GM12875 (cell line): ENCODE data around the gene PDRG1.

ENCODE experiments used
- H3K4me3 ChIP-seq: one replicate; pipeline ENCODE4 v1.5.1; 2011; ENCODE audit warnings: low read depth, low read length, control low read depth
- TF ChIP-seq, protein P1 (sequence below): IDR thresholded peaks from 2 replicates; pipeline ENCODE4 v1.5.1; 2011; ENCODE audit warnings: low read depth, mild to moderate bottlenecking, control low read depth, inconsistent platforms, low read length, moderate library complexity, borderline replicate concordance; ENCODE audit not compliant: insufficient read depth

PDRG1 gene

GRCh38 chr20:31989030-31989645 lies 37.3 kb upstream of the PDRG1 start:
- TF ChIP-seq, protein P1, sequence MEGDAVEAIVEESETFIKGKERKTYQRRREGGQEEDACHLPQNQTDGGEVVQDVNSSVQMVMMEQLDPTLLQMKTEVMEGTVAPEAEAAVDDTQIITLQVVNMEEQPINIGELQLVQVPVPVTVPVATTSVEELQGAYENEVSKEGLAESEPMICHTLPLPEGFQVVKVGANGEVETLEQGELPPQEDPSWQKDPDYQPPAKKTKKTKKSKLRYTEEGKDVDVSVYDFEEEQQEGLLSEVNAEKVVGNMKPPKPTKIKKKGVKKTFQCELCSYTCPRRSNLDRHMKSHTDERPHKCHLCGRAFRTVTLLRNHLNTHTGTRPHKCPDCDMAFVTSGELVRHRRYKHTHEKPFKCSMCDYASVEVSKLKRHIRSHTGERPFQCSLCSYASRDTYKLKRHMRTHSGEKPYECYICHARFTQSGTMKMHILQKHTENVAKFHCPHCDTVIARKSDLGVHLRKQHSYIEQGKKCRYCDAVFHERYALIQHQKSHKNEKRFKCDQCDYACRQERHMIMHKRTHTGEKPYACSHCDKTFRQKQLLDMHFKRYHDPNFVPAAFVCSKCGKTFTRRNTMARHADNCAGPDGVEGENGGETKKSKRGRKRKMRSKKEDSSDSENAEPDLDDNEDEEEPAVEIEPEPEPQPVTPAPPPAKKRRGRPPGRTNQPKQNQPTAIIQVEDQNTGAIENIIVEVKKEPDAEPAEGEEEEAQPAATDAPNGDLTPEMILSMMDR, result no peak
- no peak overlapping the region for H3K4me3 ChIP-seq

GRCh38 chr20:31988430-31989015 lies 36.7 kb upstream of the PDRG1 start:
- TF ChIP-seq, protein P1, result no peak

DNA sequence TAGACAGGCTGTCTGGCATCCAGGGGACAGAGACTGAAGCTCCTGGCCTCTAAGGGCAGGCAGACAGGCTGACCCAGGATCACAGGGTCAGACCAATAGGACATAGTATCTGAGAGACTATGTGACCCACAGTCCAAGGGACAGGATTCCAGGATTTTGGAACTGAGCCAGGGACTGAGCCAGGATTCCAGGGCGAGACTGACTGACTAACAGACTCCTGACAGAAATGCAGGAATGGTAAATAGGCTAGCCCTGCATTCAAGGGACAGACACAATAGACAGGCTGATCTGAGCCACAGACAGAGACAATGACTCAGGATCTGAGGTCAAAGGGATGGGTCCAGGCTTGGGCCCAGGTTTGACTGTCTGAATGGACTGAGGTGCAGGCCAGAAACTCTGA lies 35.9 kb upstream of the PDRG1 start:
- no peak overlapping the region for H3K4me3 ChIP-seq
- TF ChIP-seq, protein P1, result no peak

More at GRCh38 chr20:31988430-31989015, 36.7 kb upstream of the PDRG1 start:
- H3K4me3 ChIP-seq, result no peak overlapping the region

DNA sequence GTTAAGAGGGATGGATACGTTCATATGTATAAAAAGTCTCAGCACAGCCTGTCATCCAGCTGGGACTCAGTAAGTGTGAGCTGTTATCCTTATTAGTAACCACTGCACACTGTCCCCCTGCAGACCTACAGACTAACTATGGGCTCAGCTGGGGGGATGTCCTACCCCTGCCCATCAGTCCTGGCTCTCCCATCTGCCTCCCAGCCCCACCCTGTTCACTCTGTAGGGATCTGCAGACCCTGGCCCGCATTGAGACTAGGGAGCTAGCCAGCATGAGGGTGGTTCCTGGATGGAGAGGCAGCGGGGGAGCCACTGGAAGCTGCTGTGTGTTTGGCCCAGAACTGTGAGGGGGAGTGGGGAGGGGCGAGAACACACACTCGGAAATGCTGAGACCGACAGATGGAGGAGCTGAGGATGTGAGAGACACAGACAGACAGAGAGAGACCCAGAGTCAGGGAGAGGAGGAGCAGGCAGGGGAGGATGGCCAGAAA lies 33.2 kb upstream of the PDRG1 start:
- TF ChIP-seq, protein P1, result no peak
- no peak overlapping the region for H3K4me3 ChIP-seq

DNA sequence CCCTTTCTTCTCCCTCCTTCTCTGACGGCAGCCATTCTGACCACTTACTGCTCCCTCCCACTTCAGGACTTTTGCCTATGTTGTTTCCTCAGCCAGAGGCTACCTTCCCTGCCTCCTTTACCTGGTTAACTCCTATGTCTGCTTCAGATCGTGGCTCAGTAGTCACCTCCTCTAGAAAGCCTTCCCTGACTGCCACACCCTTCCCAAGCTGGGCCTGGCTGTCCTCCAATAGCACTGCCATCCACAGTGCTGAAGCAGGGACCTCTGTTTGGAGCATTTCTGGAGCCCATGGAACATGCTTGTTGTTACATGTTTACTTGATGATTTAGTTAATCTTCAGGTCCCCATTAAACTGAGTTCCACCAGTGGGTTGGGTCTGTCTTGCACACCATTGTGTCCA lies 29.9 kb upstream of the PDRG1 start:
- TF ChIP-seq, protein P1, result no peak
- no peak overlapping the region for H3K4me3 ChIP-seq

- TF ChIP-seq, protein P1, result no peak
- no peak overlapping the region for H3K4me3 ChIP-seq
Measured at GRCh38 chr20:31979713-31980426, 28.0 kb upstream of the PDRG1 start.
